ENCODE measurements around the gene KRTAP6-2.

DNA sequence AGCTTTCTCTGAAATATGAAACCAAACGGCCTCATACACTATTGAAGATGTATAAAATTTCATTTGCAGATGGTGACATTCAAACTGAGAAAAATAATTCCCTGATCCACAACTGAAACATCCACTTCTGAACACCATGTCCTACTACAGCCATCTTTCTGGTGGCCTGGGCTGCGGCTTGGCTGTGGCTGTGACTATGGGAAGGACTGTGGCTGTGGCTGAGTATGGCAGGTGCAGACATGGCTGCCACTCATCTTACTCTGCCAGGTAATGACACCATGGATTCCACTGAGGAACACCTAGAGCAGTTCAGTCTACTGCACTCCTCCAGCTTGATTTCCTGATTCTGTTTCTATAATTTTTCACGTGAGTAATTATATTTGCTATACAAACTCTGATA is 21.8 kb upstream of the KRTAP6-2 start, which contains the start of gene KRTAP20-4:
- TF ChIP-seq, protein P1, sequence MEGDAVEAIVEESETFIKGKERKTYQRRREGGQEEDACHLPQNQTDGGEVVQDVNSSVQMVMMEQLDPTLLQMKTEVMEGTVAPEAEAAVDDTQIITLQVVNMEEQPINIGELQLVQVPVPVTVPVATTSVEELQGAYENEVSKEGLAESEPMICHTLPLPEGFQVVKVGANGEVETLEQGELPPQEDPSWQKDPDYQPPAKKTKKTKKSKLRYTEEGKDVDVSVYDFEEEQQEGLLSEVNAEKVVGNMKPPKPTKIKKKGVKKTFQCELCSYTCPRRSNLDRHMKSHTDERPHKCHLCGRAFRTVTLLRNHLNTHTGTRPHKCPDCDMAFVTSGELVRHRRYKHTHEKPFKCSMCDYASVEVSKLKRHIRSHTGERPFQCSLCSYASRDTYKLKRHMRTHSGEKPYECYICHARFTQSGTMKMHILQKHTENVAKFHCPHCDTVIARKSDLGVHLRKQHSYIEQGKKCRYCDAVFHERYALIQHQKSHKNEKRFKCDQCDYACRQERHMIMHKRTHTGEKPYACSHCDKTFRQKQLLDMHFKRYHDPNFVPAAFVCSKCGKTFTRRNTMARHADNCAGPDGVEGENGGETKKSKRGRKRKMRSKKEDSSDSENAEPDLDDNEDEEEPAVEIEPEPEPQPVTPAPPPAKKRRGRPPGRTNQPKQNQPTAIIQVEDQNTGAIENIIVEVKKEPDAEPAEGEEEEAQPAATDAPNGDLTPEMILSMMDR (conservative IDR thresholded peaks at IDR 0.05; ENCODE audit: low read length): no peak
- TF ChIP-seq EZH2phosphoT487 (IDR thresholded peaks at IDR 0.05; ENCODE audit: borderline replicate concordance, low read depth, low read length): no peak
